GM23248 (cell line): ENCODE results near the gene VPS26C. TPM values are rescaled to one million over a fixed set of nuclear protein-coding genes. Genes with fewer than 3 reads are reported as not detected.
A peak's percentile ranks its signal among the peaks of the same experiment; 100 is the strongest.

Experiments
- DNase-seq: peaks from one replicate; pipeline ENCODE4 v3.0.0-alpha.2; 2015
- H2AFZ ChIP-seq: fragments of 200-600 bp; sonication (generic); 2 replicates; pipeline ENCODE4 v1.6.1; 2016; ENCODE audit warnings: antibody characterized with exemption
- H3F3A ChIP-seq: fragments of 200-600 bp; sonication (generic); 2 replicates; pipeline ENCODE4 v1.6.1; 2016; ENCODE audit warnings: mild to moderate bottlenecking, antibody characterized with exemption, mixed run types; ENCODE audit not compliant: insufficient read depth
- H3K27ac ChIP-seq: fragments of 200-600 bp; sonication (generic); 2 replicates; pipeline ENCODE4 v1.5.1; 2016; ENCODE audit warnings: mild to moderate bottlenecking
- H3K27me3 ChIP-seq: fragments of 200-600 bp; sonication (generic); replicated peaks from 2 replicates; pipeline ENCODE4 v1.6.1; 2016; ENCODE audit warnings: mild to moderate bottlenecking; ENCODE audit not compliant: insufficient read depth
- H3K36me3 ChIP-seq: fragments of 200-600 bp; sonication (generic); 2 replicates; pipeline ENCODE4 v1.6.1; 2016; ENCODE audit warnings: low read depth, mild to moderate bottlenecking
- H3K4me1 ChIP-seq: fragments of 200-600 bp; sonication (generic); 2 replicates; pipeline ENCODE4 v1.6.1; 2016; ENCODE audit warnings: mild to moderate bottlenecking; ENCODE audit not compliant: insufficient read depth
- H3K4me2 ChIP-seq: fragments of 200-600 bp; sonication (generic); one replicate; pipeline ENCODE4 v1.6.1; 2016; ENCODE audit warnings: mild to moderate bottlenecking; ENCODE audit not compliant: unreplicated experiment
- H3K4me3 ChIP-seq: fragments of 200-600 bp; sonication (generic); 2 replicates; pipeline ENCODE4 v1.5.1; 2016; ENCODE audit warnings: mild to moderate bottlenecking
- H3K79me2 ChIP-seq: fragments of 200-600 bp; sonication (generic); 2 replicates; pipeline ENCODE4 v1.6.1; 2016; ENCODE audit warnings: mild to moderate bottlenecking; ENCODE audit not compliant: insufficient read depth
- H3K9ac ChIP-seq: fragments of 200-600 bp; sonication (generic); 2 replicates; pipeline ENCODE4 v1.6.1; 2016; ENCODE audit warnings: mild to moderate bottlenecking
- H3K9me2 ChIP-seq: fragments of 200-600 bp; sonication (generic); 2 replicates; pipeline ENCODE4 v1.6.1; 2016; ENCODE audit warnings: mixed run types, mild to moderate bottlenecking, moderate library complexity; ENCODE audit not compliant: insufficient read depth
- H3K9me3 ChIP-seq: fragments of 200-600 bp; sonication (generic); one replicate; pipeline ENCODE4 v1.6.1; 2017; ENCODE audit warnings: low read depth
- H4K20me1 ChIP-seq: fragments of 200-600 bp; sonication (generic); 2 replicates; pipeline ENCODE4 v1.6.0; 2016; ENCODE audit not compliant: insufficient read depth
- EZH2 ChIP-seq: fragments of 200-600 bp; sonication (generic); IDR thresholded peaks from 2 replicates; pipeline ENCODE4 v1.6.1; 2018; ENCODE audit warnings: antibody characterized with exemption, mild to moderate bottlenecking; ENCODE audit not compliant: insufficient read depth, poor library complexity, severe bottlenecking
- EZH2phosphoT487 ChIP-seq: fragments of 200-600 bp; sonication (generic); IDR thresholded peaks from 2 replicates; pipeline ENCODE4 v1.6.1; 2018; ENCODE audit warnings: antibody characterized with exemption, moderate library complexity, mild to moderate bottlenecking, low read depth; ENCODE audit not compliant: insufficient read depth
- WGBS, 2 experiments: methylation state at CpG; one replicate each; pipeline ENCODE4 v1.1.6; 2015 to 2017; ENCODE audit warnings: low lambda C conversion rate in 2 of 2, low coverage in 1 of 2; ENCODE audit errors: missing lambda C conversion rate in 2 of 2; 5-methylcytosine and 5-hydroxymethylcytosine counted together
- in situ Hi-C: fragments of 300-500 bp; cut with MboI; formaldehyde crosslinking; loops from 2 replicates; pipeline ENCODE4 v1.15.0; 2020
- polyA plus RNA-seq: library from polyadenylated mRNA; unstranded; fragments of >200 nt; fragmentation: Nextera tagmentation; extraction: Ambion mirVana; gene quantifications from 2 replicates; pipeline ENCODE4 v1.2.1, GENCODE V29; 2016
- total RNA-seq: library from RNA; depleted of rRNA; stranded (reverse); fragments of >200 nt; shearing (Covaris generic); gene quantifications from 2 replicates; pipeline ENCODE4 v1.2.3, GENCODE V29; 2014

The VPS26C gene
- total and polyA plus RNA-seq, 2 experiments from 2014 or later: 42.3 to 55.0 TPM

- H3K9me3 ChIP-seq: no peaks in the 10 kb centered on the region
- H3K4me1 ChIP-seq: no peaks in the 10 kb centered on the region
- no peak overlapping the region for H3K4me3 ChIP-seq
- H3K9me2 ChIP-seq: no peaks in the 10 kb centered on the region
- H3K79me2 ChIP-seq: 0 out of 2 replicates have a peak, but pooled peaks cover 3% of the 10 kb centered on the region
- H3K4me2 ChIP-seq: no peak overlapping the region
- peak overlapping the region; percentile 62 for H2AFZ ChIP-seq
- in situ Hi-C loops: no loop called here
- WGBS, 2 experiments: 39 to 43% methylated on average over 9 of the region's 9 CpGs
- DNase-seq: no peak
- no peaks in the 10 kb centered on the region for H3F3A ChIP-seq
- TF ChIP-seq EZH2 (no peak), EZH2phosphoT487 (no peak)
- H3K9ac ChIP-seq: no peak overlapping the region
- H3K27me3 ChIP-seq: no peaks in the 10 kb centered on the region
- no peaks in the 10 kb centered on the region for H3K36me3 ChIP-seq
- H3K27ac ChIP-seq: no peak overlapping the region
- no peaks in the 10 kb centered on the region for H4K20me1 ChIP-seq
These were observed 7.0 kb upstream of the VPS26C start for GRCh38 chr21:37273911-37274690.

GRCh38 chr21:37273440-37273839, 6.3 kb upstream of the VPS26C start:
- Histone ChIP-seq H4K20me1 (no peaks in the 10 kb centered on the region), H3K9me2 (no peaks in the 10 kb centered on the region), H3K27me3 (no peaks in the 10 kb centered on the region), H3K4me2 (no peak overlapping the region), H3K9ac (no peak overlapping the region), H3K4me3 (no peak overlapping the region), H2AFZ (peak overlapping the region; percentile 62), H3K27ac (no peak overlapping the region), H3F3A (0 out of 2 replicates have a peak, but pooled peaks cover under 1% of the 10 kb centered on the region), H3K36me3 (no peaks in the 10 kb centered on the region), H3K4me1 (peaks cover 3% of the 10 kb centered on the region), H3K79me2 (peaks cover 9% of the 10 kb centered on the region), H3K9me3 (no peaks in the 10 kb centered on the region)
- TF ChIP-seq EZH2: no peak
- TF ChIP-seq EZH2phosphoT487: no peak
- in situ Hi-C loops: no loop called here
- WGBS, 2 experiments: 68 to 80% methylated on average over 1 of the region's 1 CpG
- DNase-seq: no peak

- no peak for DNase-seq
- WGBS, 2 experiments: 80 to 83% methylated on average over 6 of the region's 6 CpGs
- no peak overlapping the region for H3K9ac ChIP-seq
- no peak overlapping the region for H3K4me2 ChIP-seq
- H3K4me3 ChIP-seq: no peak overlapping the region
- H3K4me1 ChIP-seq: peaks cover 4% of the 10 kb centered on the region
- H3F3A ChIP-seq: 0 out of 2 replicates have a peak, but pooled peaks cover 4% of the 10 kb centered on the region
- peaks cover 12% of the 10 kb centered on the region for H3K79me2 ChIP-seq
- H4K20me1 ChIP-seq: no peaks in the 10 kb centered on the region
- no peaks in the 10 kb centered on the region for H3K9me2 ChIP-seq
- in situ Hi-C loops: no loop called here
- no peaks in the 10 kb centered on the region for H3K27me3 ChIP-seq
- no peak overlapping the region for H2AFZ ChIP-seq
- no peak overlapping the region for H3K27ac ChIP-seq
- no peak for TF ChIP-seq EZH2phosphoT487
- no peak for TF ChIP-seq EZH2
- H3K36me3 ChIP-seq: no peaks in the 10 kb centered on the region
- H3K9me3 ChIP-seq: no peaks in the 10 kb centered on the region
These were observed 5.8 kb upstream of the VPS26C start for GRCh38 chr21:37272897-37273296.

- Histone ChIP-seq H3K4me1 (peaks cover 9% of the 10 kb centered on the region), H4K20me1 (no peaks in the 10 kb centered on the region), H3F3A (0 out of 2 replicates have a peak, but pooled peaks cover 7% of the 10 kb centered on the region), H3K9ac (no peak overlapping the region), H3K27me3 (no peaks in the 10 kb centered on the region), H3K4me3 (no peak overlapping the region), H3K9me2 (no peaks in the 10 kb centered on the region), H3K36me3 (no peaks in the 10 kb centered on the region), H2AFZ (no peak overlapping the region), H3K27ac (no peak overlapping the region), H3K4me2 (no peak overlapping the region), H3K79me2 (peaks cover 24% of the 10 kb centered on the region), H3K9me3 (no peaks in the 10 kb centered on the region)
- TF ChIP-seq EZH2 (no peak), EZH2phosphoT487 (no peak)
- 86 to 89% methylated on average over 8 of the region's 8 CpGs for WGBS, 2 experiments
- no peak for DNase-seq
- in situ Hi-C loops: no loop called here
These were observed 3.6 kb upstream of the VPS26C start for GRCh38 chr21:37270576-37271365.
